Measurements from ENCODE around the gene C1orf21.

DNA sequence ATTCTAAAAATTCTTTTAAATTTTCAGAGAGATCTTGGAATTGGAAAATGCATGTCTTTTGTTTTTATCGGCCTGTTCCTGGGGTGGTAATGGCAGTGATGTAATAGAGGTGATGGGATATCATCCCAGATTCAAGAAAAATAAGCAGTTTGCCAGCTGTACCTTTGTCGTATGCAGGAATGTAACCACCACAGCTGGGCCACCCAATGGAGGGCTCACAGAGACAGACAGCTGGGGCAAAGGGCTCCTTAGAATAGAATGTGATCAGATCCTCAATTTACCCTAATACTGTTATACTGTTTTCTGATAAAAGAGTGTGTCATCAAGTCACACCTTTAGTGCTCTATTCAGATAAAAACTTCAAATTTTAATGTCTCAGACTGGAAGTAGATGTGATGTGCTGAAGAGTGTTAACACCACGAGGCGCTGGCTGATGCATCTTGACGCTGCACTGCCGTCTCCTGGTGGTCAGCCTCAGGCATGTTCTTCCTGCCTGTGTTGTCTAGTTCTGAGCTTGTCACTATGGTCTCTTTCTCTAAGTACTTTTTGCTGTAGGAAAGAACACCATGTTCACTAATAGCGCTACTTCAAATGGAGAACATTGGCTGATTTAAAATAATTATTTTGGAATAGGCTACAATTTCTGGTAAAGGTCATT, 78.8 kb downstream of the C1orf21 start:
- no peak for TF ChIP-seq POLR2A (IDR thresholded peaks at IDR 0.05)
- TF ChIP-seq, protein P1, sequence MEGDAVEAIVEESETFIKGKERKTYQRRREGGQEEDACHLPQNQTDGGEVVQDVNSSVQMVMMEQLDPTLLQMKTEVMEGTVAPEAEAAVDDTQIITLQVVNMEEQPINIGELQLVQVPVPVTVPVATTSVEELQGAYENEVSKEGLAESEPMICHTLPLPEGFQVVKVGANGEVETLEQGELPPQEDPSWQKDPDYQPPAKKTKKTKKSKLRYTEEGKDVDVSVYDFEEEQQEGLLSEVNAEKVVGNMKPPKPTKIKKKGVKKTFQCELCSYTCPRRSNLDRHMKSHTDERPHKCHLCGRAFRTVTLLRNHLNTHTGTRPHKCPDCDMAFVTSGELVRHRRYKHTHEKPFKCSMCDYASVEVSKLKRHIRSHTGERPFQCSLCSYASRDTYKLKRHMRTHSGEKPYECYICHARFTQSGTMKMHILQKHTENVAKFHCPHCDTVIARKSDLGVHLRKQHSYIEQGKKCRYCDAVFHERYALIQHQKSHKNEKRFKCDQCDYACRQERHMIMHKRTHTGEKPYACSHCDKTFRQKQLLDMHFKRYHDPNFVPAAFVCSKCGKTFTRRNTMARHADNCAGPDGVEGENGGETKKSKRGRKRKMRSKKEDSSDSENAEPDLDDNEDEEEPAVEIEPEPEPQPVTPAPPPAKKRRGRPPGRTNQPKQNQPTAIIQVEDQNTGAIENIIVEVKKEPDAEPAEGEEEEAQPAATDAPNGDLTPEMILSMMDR (IDR thresholded peaks at IDR 0.05), result peak in 3 of 6 experiments; percentile 12 to 30 (median 19)
